Amniotic stem cell (primary cell): Measurements from ENCODE around the gene VTI1A.
"Not testable (repeated sequence)": the region's sequence is repeated elsewhere in the genome, so short reads cannot be mapped to it uniquely, and the experiment has no call there.

ENCODE experiments used
- DNase-seq: peaks from one replicate; lab custom pipeline; 2025; lab: John Stamatoyannopoulos, UW

The VTI1A gene

DNA sequence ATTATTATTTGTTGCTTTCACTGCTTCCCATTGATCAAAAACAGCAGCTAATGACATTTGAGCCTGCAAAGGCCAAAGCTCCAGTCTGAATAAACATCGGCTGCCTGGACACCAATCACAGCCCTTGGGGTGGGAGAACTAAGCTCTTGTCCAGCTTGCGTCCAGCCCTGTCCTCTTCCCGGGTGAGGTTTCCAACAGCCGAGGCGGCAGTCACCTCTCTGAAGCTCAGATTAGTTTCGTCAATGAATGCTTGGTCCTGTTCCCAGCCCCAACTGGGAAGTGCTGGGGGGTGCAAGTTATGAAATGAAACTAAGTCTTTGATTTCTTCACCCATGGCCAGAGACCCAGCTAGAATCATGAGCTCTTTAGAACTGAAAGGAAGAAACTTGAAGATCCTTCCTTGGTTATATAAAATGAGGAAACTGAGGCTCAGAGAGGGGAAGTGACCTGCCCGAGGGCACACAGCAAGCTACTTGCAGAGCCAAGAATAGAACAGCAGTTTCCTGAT lies 389.0 kb downstream of the VTI1A start:
- no peak for DNase-seq

- no peak for DNase-seq
Observed at GRCh38 chr10:112838784-112839481, 391.9 kb downstream of the VTI1A start.

DNA sequence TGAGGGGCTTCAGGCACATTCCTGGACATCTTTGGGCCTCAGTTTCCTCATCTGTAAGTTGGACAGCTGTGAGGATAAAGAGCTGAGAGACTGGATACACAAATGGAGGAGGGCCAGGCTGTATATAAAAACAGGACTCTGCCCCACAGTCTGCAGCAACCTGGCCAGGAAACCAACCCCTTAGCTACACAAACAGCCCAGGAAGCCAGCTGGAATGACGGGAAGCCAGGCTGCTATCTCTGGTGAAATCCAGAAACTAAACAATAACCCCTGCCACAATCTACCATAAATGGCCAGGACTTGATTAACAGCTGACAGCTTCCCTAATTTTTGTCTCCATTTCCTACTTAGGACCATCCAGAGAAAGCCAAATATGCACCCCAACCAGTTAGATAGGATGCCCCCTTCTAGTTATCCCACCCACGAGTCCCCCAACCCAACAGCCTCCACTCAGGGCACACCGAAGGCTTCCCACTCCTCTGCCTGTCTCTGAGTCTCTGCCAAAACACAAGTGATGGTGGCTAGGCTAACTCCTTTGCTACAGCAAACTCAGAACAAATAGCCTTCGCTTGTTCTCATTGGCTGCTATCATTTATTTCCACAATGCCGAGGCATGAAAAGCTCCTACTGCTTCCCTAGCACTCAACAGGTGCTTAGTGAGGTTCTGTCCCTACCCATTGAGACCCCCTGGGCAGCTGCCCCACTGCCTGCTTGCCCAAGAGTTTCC lies 393.1 kb downstream of the VTI1A start:
- no peak for DNase-seq

- no peak for DNase-seq
Observed at GRCh38 chr10:112841549-112841948, 394.5 kb downstream of the VTI1A start.

GRCh38 chr10:112842832-112843360 lies 395.9 kb downstream of the VTI1A start:
- no peak for DNase-seq

DNA sequence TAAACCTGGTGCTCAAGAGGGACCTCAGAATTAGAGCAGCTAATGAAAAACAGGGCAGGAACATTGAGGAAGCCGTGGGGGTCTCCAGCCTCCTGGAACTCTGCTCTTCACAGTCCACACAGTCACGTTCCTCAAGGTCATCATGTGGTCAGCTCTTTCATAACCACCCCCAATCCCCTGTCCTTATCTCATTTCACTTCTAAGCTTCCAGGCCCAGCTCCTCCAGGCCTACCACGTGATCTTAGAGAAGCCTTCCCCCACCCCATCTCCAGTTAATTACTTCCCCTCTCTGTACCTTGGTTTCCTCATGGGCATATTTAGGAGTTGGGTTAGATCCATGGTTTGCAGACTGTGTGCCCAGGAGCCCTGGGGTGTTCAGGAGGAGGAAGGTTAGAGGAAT lies 396.6 kb downstream of the VTI1A start:
- DNase-seq, result no peak

DNA sequence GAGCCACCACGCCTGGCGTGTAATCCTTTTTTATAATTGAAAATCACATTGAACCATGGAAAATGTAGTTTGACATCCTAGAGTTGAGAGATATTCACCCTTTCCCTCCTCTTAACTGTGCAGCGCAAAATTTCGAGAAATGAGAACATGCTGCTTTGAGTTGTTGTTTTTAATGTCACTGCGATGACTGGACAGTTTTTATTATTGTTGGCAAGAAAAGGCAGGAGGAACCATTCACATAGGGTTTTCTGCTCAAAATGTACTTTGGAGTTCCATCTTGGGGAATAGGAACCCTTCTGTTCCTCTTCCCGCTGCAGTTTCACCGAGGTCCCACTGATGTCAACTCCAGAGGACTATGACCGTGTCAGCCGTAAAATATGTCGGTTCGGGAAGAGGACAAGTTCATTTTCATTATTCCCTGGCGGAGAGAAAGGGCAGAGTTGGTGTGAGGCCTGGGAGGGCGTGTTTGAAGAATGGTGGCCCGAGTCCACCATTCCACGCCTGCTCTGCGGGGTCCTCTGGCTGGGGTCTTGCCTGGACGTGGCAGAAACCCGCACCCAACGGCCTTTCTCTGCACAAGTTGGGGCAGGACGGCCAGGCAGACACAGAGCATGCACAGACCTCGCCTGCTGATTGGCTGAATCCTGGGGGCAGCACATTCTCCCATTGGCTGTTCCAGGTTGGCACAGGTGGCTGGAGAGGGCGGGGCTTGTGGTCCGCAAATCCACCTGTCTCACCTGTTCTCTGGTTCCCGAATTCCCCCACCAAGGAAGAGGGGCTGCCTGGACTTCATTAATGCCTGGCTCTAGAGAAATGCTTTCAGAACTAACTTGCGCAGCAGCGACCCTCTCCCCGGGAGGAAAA lies 397.9 kb downstream of the VTI1A start:
- no peak for DNase-seq

DNA sequence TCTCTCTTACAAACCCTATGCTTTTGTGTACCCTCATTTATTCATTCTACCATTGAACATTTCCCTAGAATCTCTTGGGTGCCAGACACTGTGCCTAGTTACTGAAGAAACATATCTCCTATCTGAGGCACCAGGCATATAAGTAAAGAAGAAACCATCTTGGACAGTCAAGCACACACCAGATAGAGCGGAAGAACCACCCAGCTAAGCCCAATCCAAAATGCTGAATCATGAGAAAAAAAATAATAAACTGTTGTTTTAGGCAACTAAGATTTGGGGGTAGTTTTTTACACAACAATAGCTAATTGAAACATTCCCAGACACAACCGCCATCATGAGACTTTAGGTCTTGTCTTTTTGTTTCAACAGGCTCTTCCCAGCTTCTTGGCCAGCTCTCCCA lies 400.8 kb downstream of the VTI1A start:
- DNase-seq, result no peak

DNA sequence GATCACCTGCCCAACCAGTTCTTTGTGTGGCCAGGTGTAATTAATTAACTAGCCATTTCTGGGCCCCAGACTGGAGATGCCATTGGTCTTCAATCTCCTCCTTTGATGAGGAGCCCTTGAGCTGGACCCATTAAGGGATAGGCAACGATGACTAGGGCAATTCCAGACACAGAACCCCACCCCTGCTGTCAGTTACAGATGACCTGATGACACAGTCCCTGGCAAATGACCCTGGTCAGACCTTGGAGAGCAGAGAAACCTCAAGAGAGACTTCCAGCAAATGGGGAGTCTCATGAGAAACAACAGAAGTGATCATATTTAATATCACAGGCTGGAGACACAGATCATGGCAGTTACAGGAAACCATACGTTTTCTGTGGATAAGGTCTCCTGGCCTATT lies 401.2 kb downstream of the VTI1A start:
- no peak for DNase-seq

DNA sequence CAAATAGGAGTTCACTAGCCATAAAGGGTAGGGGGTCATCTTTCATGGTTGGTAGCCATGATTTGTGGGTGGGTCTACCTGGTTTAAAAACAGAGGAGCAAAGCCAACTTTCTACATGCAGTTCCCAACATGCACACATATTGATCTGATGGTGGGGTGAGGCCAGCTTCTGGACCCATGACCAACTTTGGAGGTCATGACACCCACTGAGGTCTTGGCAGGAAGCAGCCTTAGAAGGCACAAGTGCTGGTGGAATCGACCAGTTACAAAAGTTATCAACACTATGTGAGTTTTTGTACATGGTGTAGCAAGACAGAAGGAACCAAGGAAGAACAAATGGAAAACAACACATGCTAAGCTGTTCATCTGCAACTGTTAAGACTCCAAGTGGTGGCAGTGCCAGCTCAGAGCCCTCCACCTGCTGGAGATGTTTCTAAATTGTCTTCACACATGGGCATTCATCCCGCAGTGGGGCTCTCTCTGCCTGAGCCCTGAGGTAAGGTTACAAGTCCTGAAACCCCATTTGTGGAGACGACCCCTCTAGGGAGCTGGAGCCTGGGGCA lies 401.9 kb downstream of the VTI1A start:
- DNase-seq, result no peak

DNA sequence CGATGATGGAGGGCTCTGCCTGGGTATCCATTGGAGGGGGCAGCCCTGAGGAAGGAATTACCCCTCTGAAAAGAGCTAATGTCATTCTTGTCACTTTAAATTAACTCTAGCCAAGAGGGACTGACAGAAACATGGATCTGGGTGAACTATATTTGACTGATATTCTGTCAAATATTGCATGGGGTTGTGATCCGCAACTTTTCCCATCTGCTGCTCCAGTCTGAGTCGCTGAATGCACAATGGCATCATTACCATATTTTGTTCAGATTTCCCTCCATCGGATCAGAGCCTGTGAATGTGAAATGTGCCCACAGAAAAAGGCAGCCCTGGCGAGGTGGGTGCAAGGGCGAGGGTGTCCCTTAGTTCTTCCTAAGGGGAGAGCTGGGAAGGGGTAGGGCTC lies 402.5 kb downstream of the VTI1A start:
- no peak for DNase-seq

GRCh38 chr10:112851181-112851580 lies 404.2 kb downstream of the VTI1A start:
- DNase-seq, result no peak

- no peak for DNase-seq
Observed at GRCh38 chr10:112851588-112852211, 404.7 kb downstream of the VTI1A start.

GRCh38 chr10:112852306-112852705 lies 405.3 kb downstream of the VTI1A start:
- no peak for DNase-seq

GRCh38 chr10:112855134-112855533 lies 408.1 kb downstream of the VTI1A start:
- no peak for DNase-seq

GRCh38 chr10:112857493-112857892 lies 410.5 kb downstream of the VTI1A start:
- DNase-seq, result no peak

GRCh38 chr10:112858986-112859651 lies 412.1 kb downstream of the VTI1A start:
- DNase-seq, result no peak

DNA sequence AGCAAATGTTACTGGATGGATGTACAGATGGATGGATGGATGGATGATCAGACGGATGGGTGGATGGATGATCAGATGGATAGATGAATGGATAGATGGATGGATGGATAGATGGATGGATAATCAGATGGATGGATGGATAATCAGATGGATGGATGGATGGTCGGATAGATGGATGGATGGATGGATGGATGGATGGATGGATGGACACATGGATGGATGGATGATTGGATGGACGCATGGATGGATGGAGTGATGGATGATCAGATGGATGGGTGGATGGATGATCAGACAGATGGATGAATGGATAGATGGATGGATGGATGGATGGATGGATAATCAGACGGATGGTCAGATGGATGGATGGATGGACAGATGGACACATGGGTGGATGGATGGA lies 412.8 kb downstream of the VTI1A start:
- no peak for DNase-seq

DNA sequence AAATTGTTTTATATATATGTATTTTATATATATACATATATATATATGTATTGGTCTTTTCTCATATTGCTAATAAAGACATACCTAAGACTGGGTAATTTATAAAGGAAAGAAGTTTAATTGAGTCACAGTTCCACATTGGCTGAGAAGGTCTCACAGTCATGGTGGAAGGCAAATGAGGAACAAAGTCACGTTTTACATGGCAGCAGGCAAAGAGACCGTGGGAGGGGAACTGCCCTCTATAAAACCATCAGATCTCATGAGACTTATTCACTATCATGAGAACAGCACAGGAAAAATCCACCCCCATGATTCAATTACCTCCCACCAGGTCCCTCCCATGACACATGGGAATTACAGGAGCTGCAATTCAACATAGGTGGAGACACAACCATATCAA lies 416.4 kb downstream of the VTI1A start:
- DNase-seq, result not testable (repeated sequence)
